Measurements from ENCODE around the gene SLC9A4.

The SLC9A4 gene

GRCh38 chr2:102437122-102437521 is 35.9 kb upstream of the SLC9A4 start:
- H3K4me3 ChIP-seq (ENCODE audit: low read depth in 1 of 2, low read length in 2 of 2) = no peak overlapping the region
- H3K9me3 ChIP-seq (ENCODE audit: control insufficient read depth in 1 of 2, low read length in 2 of 2) = no peaks in the 10 kb centered on the region

GRCh38 chr2:102438111-102438510 is 34.9 kb upstream of the SLC9A4 start:
- Histone ChIP-seq H3K27ac (ENCODE audit: low read length) (no peak overlapping the region), H3K4me1 (ENCODE audit: control insufficient read depth in 1 of 2, insufficient read depth in 2 of 2, low read length in 2 of 2) (no peaks in the 10 kb centered on the region), H3K27me3 (ENCODE audit: low read depth, low read length) (no peaks in the 10 kb centered on the region), H3K4me3 (ENCODE audit: low read depth in 1 of 2, low read length in 2 of 2) (no peak overlapping the region), H3K36me3 (ENCODE audit: control insufficient read depth in 1 of 2, insufficient read depth in 2 of 2, low read length in 2 of 2) (no peaks in the 10 kb centered on the region), H3K9me3 (ENCODE audit: control insufficient read depth in 1 of 2, low read length in 2 of 2) (no peaks in the 10 kb centered on the region)

More at GRCh38 chr2:102437122-102437521, 35.9 kb upstream of the SLC9A4 start:
- H3K36me3 ChIP-seq (ENCODE audit: control insufficient read depth in 1 of 2, insufficient read depth in 2 of 2, low read length in 2 of 2) = no peaks in the 10 kb centered on the region
- H3K4me1 ChIP-seq (ENCODE audit: control insufficient read depth in 1 of 2, insufficient read depth in 2 of 2, low read length in 2 of 2) = no peaks in the 10 kb centered on the region
- no peak overlapping the region for H3K27ac ChIP-seq (ENCODE audit: low read length)
- no peaks in the 10 kb centered on the region for H3K27me3 ChIP-seq (ENCODE audit: low read depth, low read length)

GRCh38 chr2:102438578-102438977 is 34.4 kb upstream of the SLC9A4 start:
- H3K36me3 ChIP-seq (ENCODE audit: control insufficient read depth in 1 of 2, insufficient read depth in 2 of 2, low read length in 2 of 2) = no peaks in the 10 kb centered on the region
- no peaks in the 10 kb centered on the region for H3K9me3 ChIP-seq (ENCODE audit: control insufficient read depth in 1 of 2, low read length in 2 of 2)
- no peak overlapping the region for H3K4me3 ChIP-seq (ENCODE audit: low read depth in 1 of 2, low read length in 2 of 2)
- H3K27ac ChIP-seq (ENCODE audit: low read length) = no peak overlapping the region
- no peaks in the 10 kb centered on the region for H3K4me1 ChIP-seq (ENCODE audit: control insufficient read depth in 1 of 2, insufficient read depth in 2 of 2, low read length in 2 of 2)
- H3K27me3 ChIP-seq (ENCODE audit: low read depth, low read length) = no peaks in the 10 kb centered on the region

- Histone ChIP-seq H3K27me3 (ENCODE audit: low read depth, low read length) (no peaks in the 10 kb centered on the region), H3K4me1 (ENCODE audit: control insufficient read depth in 1 of 2, insufficient read depth in 2 of 2, low read length in 2 of 2) (no peaks in the 10 kb centered on the region), H3K9me3 (ENCODE audit: control insufficient read depth in 1 of 2, low read length in 2 of 2) (no peaks in the 10 kb centered on the region), H3K27ac (ENCODE audit: low read length) (no peak overlapping the region), H3K4me3 (ENCODE audit: low read depth in 1 of 2, low read length in 2 of 2) (no peak overlapping the region), H3K36me3 (ENCODE audit: control insufficient read depth in 1 of 2, insufficient read depth in 2 of 2, low read length in 2 of 2) (no peaks in the 10 kb centered on the region)
Measured at GRCh38 chr2:102439065-102439695, 33.8 kb upstream of the SLC9A4 start.

GRCh38 chr2:102442967-102443828 is 29.8 kb upstream of the SLC9A4 start:
- Histone ChIP-seq H3K27me3 (ENCODE audit: low read depth, low read length) (no peaks in the 10 kb centered on the region), H3K36me3 (ENCODE audit: control insufficient read depth in 1 of 2, insufficient read depth in 2 of 2, low read length in 2 of 2) (no peaks in the 10 kb centered on the region), H3K9me3 (ENCODE audit: control insufficient read depth in 1 of 2, low read length in 2 of 2) (no peaks in the 10 kb centered on the region), H3K27ac (ENCODE audit: low read length) (no peak overlapping the region), H3K4me3 (ENCODE audit: low read depth in 1 of 2, low read length in 2 of 2) (no peak overlapping the region), H3K4me1 (ENCODE audit: control insufficient read depth in 1 of 2, insufficient read depth in 2 of 2, low read length in 2 of 2) (no peaks in the 10 kb centered on the region)

- Histone ChIP-seq H3K27me3 (ENCODE audit: low read depth, low read length) (no peaks in the 10 kb centered on the region), H3K4me1 (ENCODE audit: control insufficient read depth in 1 of 2, insufficient read depth in 2 of 2, low read length in 2 of 2) (no peaks in the 10 kb centered on the region), H3K4me3 (ENCODE audit: low read depth in 1 of 2, low read length in 2 of 2) (no peak overlapping the region), H3K9me3 (ENCODE audit: control insufficient read depth in 1 of 2, low read length in 2 of 2) (no peaks in the 10 kb centered on the region), H3K27ac (ENCODE audit: low read length) (no peak overlapping the region), H3K36me3 (ENCODE audit: control insufficient read depth in 1 of 2, insufficient read depth in 2 of 2, low read length in 2 of 2) (no peaks in the 10 kb centered on the region)
Measured at GRCh38 chr2:102444233-102444632, 28.8 kb upstream of the SLC9A4 start.

GRCh38 chr2:102446936-102447335 is 26.1 kb upstream of the SLC9A4 start:
- Histone ChIP-seq H3K9me3 (ENCODE audit: control insufficient read depth in 1 of 2, low read length in 2 of 2) (no peaks in the 10 kb centered on the region), H3K36me3 (ENCODE audit: control insufficient read depth in 1 of 2, insufficient read depth in 2 of 2, low read length in 2 of 2) (no peaks in the 10 kb centered on the region), H3K27me3 (ENCODE audit: low read depth, low read length) (no peaks in the 10 kb centered on the region), H3K4me1 (ENCODE audit: control insufficient read depth in 1 of 2, insufficient read depth in 2 of 2, low read length in 2 of 2) (no peaks in the 10 kb centered on the region), H3K27ac (ENCODE audit: low read length) (no peak overlapping the region), H3K4me3 (ENCODE audit: low read depth in 1 of 2, low read length in 2 of 2) (no peak overlapping the region)

- no peaks in the 10 kb centered on the region for H3K27me3 ChIP-seq (ENCODE audit: low read depth, low read length)
- H3K4me1 ChIP-seq (ENCODE audit: control insufficient read depth in 1 of 2, insufficient read depth in 2 of 2, low read length in 2 of 2) = no peaks in the 10 kb centered on the region
- no peak overlapping the region for H3K27ac ChIP-seq (ENCODE audit: low read length)
- H3K4me3 ChIP-seq (ENCODE audit: low read depth in 1 of 2, low read length in 2 of 2) = no peak overlapping the region
- no peaks in the 10 kb centered on the region for H3K9me3 ChIP-seq (ENCODE audit: control insufficient read depth in 1 of 2, low read length in 2 of 2)
- H3K36me3 ChIP-seq (ENCODE audit: control insufficient read depth in 1 of 2, insufficient read depth in 2 of 2, low read length in 2 of 2) = no peaks in the 10 kb centered on the region
Measured at GRCh38 chr2:102449370-102449974, 23.6 kb upstream of the SLC9A4 start.

- Histone ChIP-seq H3K27me3 (ENCODE audit: low read depth, low read length) (no peaks in the 10 kb centered on the region), H3K27ac (ENCODE audit: low read length) (no peak overlapping the region), H3K4me1 (ENCODE audit: control insufficient read depth in 1 of 2, insufficient read depth in 2 of 2, low read length in 2 of 2) (no peaks in the 10 kb centered on the region), H3K4me3 (ENCODE audit: low read depth in 1 of 2, low read length in 2 of 2) (no peak overlapping the region), H3K36me3 (ENCODE audit: control insufficient read depth in 1 of 2, insufficient read depth in 2 of 2, low read length in 2 of 2) (no peaks in the 10 kb centered on the region), H3K9me3 (ENCODE audit: control insufficient read depth in 1 of 2, low read length in 2 of 2) (no peaks in the 10 kb centered on the region)
Measured at GRCh38 chr2:102451968-102452367, 21.1 kb upstream of the SLC9A4 start.

GRCh38 chr2:102453501-102453900 is 19.5 kb upstream of the SLC9A4 start:
- no peaks in the 10 kb centered on the region for H3K9me3 ChIP-seq (ENCODE audit: control insufficient read depth in 1 of 2, low read length in 2 of 2)
- no peaks in the 10 kb centered on the region for H3K36me3 ChIP-seq (ENCODE audit: control insufficient read depth in 1 of 2, insufficient read depth in 2 of 2, low read length in 2 of 2)
- no peaks in the 10 kb centered on the region for H3K27me3 ChIP-seq (ENCODE audit: low read depth, low read length)
- H3K4me3 ChIP-seq (ENCODE audit: low read depth in 1 of 2, low read length in 2 of 2) = no peak overlapping the region
- H3K4me1 ChIP-seq (ENCODE audit: control insufficient read depth in 1 of 2, insufficient read depth in 2 of 2, low read length in 2 of 2) = no peaks in the 10 kb centered on the region
- H3K27ac ChIP-seq (ENCODE audit: low read length) = no peak overlapping the region

GRCh38 chr2:102455061-102455670 is 17.9 kb upstream of the SLC9A4 start:
- no peaks in the 10 kb centered on the region for H3K27me3 ChIP-seq (ENCODE audit: low read depth, low read length)
- H3K36me3 ChIP-seq (ENCODE audit: control insufficient read depth in 1 of 2, insufficient read depth in 2 of 2, low read length in 2 of 2) = no peaks in the 10 kb centered on the region
- no peak overlapping the region for H3K4me3 ChIP-seq (ENCODE audit: low read depth in 1 of 2, low read length in 2 of 2)

More at GRCh38 chr2:102455061-102455670, 17.9 kb upstream of the SLC9A4 start:
- Histone ChIP-seq H3K4me1 (ENCODE audit: control insufficient read depth in 1 of 2, insufficient read depth in 2 of 2, low read length in 2 of 2) (no peaks in the 10 kb centered on the region), H3K27ac (ENCODE audit: low read length) (no peak overlapping the region), H3K9me3 (ENCODE audit: control insufficient read depth in 1 of 2, low read length in 2 of 2) (no peaks in the 10 kb centered on the region)
